GM19467 (cell line): Measurements from ENCODE around the gene CBL.

Source experiments
- ATAC-seq: cut with Tn5 transposase; IDR thresholded peaks from one replicate; pipeline ENCODE4 v1.9.1; 2021; ENCODE audit warnings: mild to moderate bottlenecking, moderate library complexity; ENCODE audit not compliant: unreplicated experiment

CBL gene

GRCh38 chr11:119322921-119323531 lies 116.9 kb downstream of the CBL start:
- no peak for ATAC-seq

- ATAC-seq, result no peak
Observed at GRCh38 chr11:119323532-119324033, 117.4 kb downstream of the CBL start.

GRCh38 chr11:119324189-119324588 lies 118.0 kb downstream of the CBL start:
- no peak for ATAC-seq

GRCh38 chr11:119329320-119329719 lies 123.2 kb downstream of the CBL start:
- ATAC-seq, result no peak

- no peak for ATAC-seq
Observed at GRCh38 chr11:119330237-119330636, 124.1 kb downstream of the CBL start.

- ATAC-seq, result no peak
Observed at GRCh38 chr11:119332111-119332765, 126.1 kb downstream of the CBL start.

GRCh38 chr11:119334174-119334930 lies 128.2 kb downstream of the CBL start, which contains the start of gene RNF26:
Gene RNF26, plus strand, starts transcription at chr11:119334527. Its CDS starts 596 bp downstream, at chr11:119335123.
- ATAC-seq, result peak; percentile 82

- ATAC-seq, result no peak
Observed at GRCh38 chr11:119335091-119335654, 129.0 kb downstream of the CBL start.

- ATAC-seq, result no peak
Observed at GRCh38 chr11:119335655-119336543, 129.8 kb downstream of the CBL start.

GRCh38 chr11:119336744-119337469 lies 130.8 kb downstream of the CBL start:
- no peak for ATAC-seq

GRCh38 chr11:119337581-119338317 lies 131.6 kb downstream of the CBL start:
- no peak for ATAC-seq

GRCh38 chr11:119338318-119338890 lies 132.3 kb downstream of the CBL start:
- no peak for ATAC-seq

- no peak for ATAC-seq
Observed at GRCh38 chr11:119338965-119339588, 132.9 kb downstream of the CBL start.

GRCh38 chr11:119339589-119340334 lies 133.6 kb downstream of the CBL start:
- ATAC-seq, result no peak

GRCh38 chr11:119340335-119341221 lies 134.4 kb downstream of the CBL start, which contains the start of gene C1QTNF5:
Gene C1QTNF5, minus strand, starts transcription at chr11:119340883. Its CDS starts 486 bp downstream, at chr11:119340397.
- ATAC-seq, result no peak

GRCh38 chr11:119341222-119342022 lies 135.3 kb downstream of the CBL start:
- ATAC-seq, result no peak
